SK-N-SH (cell line): ENCODE measurements around the gene CASTOR2. TPM values are rescaled to one million over a fixed set of nuclear protein-coding genes. Genes with fewer than 3 reads are reported as not detected.
A peak's percentile ranks its signal among the peaks of the same experiment; 100 is the strongest.

ENCODE experiments used
- CTCF ChIA-PET: fragments of 300-600, 350-600 bp; formaldehyde crosslinking; extraction: SDS; loops from one replicate; lab custom pipeline; 2021; lab: Yijun Ruan, JAX
- POLR2A ChIA-PET: fragments of 350-600 bp; sonication (Branson Sonifier 250); formaldehyde crosslinking; extraction: SDS; loops from one replicate; lab custom pipeline; 2020; ENCODE audit warnings: antibody characterized with exemption, inconsistent platforms; lab: Yijun Ruan, JAX
- DNase-seq: peaks from one replicate; pipeline ENCODE4 v3.0.0; 2012
- H2AFZ ChIP-seq: fragments of 200-600 bp; sonication (generic); 2 replicates; pipeline ENCODE4 v1.8.1; 2016; ENCODE audit warnings: antibody characterized with exemption, mild to moderate bottlenecking, low read depth
- H3F3A ChIP-seq: fragments of 200-600 bp; sonication (generic); replicated peaks from 2 replicates; pipeline ENCODE3; 2016; ENCODE audit warnings: antibody characterized with exemption, mild to moderate bottlenecking; ENCODE audit not compliant: insufficient read depth
- H3K27ac ChIP-seq, 2 experiments: fragments of 200-500 bp in 1 of 2; fragments of 200-600 bp in 1 of 2; sonication (Bioruptor generic) in 1 of 2; sonication (generic), shearing (Covaris generic) in 1 of 2; 2 replicates each; pipeline versions ENCODE4 v1.5.1 to v1.6.1; 2014 to 2016; ENCODE audit warnings: low read depth in 2 of 2, inconsistent platforms in 1 of 2, low read length in 1 of 2, mild to moderate bottlenecking in 1 of 2, mixed read lengths in 1 of 2
- H3K27me3 ChIP-seq: fragments of 200-600 bp; sonication (generic), shearing (Covaris generic); 2 replicates; pipeline ENCODE4 v1.6.1; 2016; ENCODE audit warnings: mixed run types; ENCODE audit not compliant: insufficient read depth
- H3K36me3 ChIP-seq, 2 experiments: fragments of 200-500 bp in 1 of 2; fragments of 200-600 bp in 1 of 2; sonication (Bioruptor generic) in 1 of 2; sonication (generic) in 1 of 2; replicated peaks in 1 of 2; 2 replicates each; pipeline versions ENCODE3 to v1.5.1; 2014 to 2016; ENCODE audit warnings: low read length in 1 of 2, mild to moderate bottlenecking in 1 of 2; ENCODE audit not compliant: insufficient read depth in 2 of 2, control insufficient read depth in 1 of 2
- H3K4me1 ChIP-seq, 2 experiments: fragments of 200-500 bp in 1 of 2; fragments of 200-600 bp in 1 of 2; sonication (Bioruptor generic) in 1 of 2; sonication (generic), shearing (Covaris generic) in 1 of 2; 2 replicates each; pipeline versions ENCODE4 v1.5.1 to v1.6.1; 2014 to 2016; ENCODE audit warnings: low read depth in 1 of 2, low read length in 1 of 2, mixed run types in 1 of 2; ENCODE audit not compliant: insufficient read depth in 2 of 2, control insufficient read depth in 1 of 2
- H3K4me2 ChIP-seq: fragments of 200-600 bp; sonication (generic), shearing (Covaris generic); 2 replicates; pipeline ENCODE4 v1.6.1; 2017; ENCODE audit warnings: mixed run types
- H3K4me3 ChIP-seq, 2 experiments: fragments of 200-500 bp in 1 of 2; fragments of 200-600 bp in 1 of 2; sonication (Bioruptor generic) in 1 of 2; sonication (generic), shearing (Covaris generic) in 1 of 2; 2 replicates each; pipeline versions ENCODE4 v1.5.1 to v1.8.1; 2014 to 2016; ENCODE audit warnings: low read depth in 2 of 2, inconsistent platforms in 1 of 2, low read length in 1 of 2, mild to moderate bottlenecking in 1 of 2, mixed read lengths in 1 of 2, moderate library complexity in 1 of 2
- H3K79me2 ChIP-seq: fragments of 200-600 bp; sonication (generic); 2 replicates; pipeline ENCODE4 v1.8.1; 2017; ENCODE audit warnings: mild to moderate bottlenecking; ENCODE audit not compliant: insufficient read depth
- H3K9ac ChIP-seq: fragments of 200-600 bp; sonication (generic); 2 replicates; pipeline ENCODE4 v1.6.1; 2017; ENCODE audit warnings: mixed run types
- H3K9me2 ChIP-seq: fragments of 200-600 bp; sonication (generic); 2 replicates; pipeline ENCODE4 v1.6.1; 2017; ENCODE audit warnings: mixed run types
- H3K9me3 ChIP-seq: fragments of 200-600 bp; sonication (generic); 2 replicates; pipeline ENCODE4 v1.6.1; 2017; ENCODE audit warnings: mixed run types, mild to moderate bottlenecking, moderate library complexity
- H4K20me1 ChIP-seq: fragments of 200-600 bp; sonication (generic); 2 replicates; pipeline ENCODE4 v1.6.1; 2017; ENCODE audit warnings: mild to moderate bottlenecking, mixed run types; ENCODE audit not compliant: insufficient read depth
- CHD2 ChIP-seq: fragments of 150-350 bp; IDR thresholded peaks from 2 replicates; pipeline ENCODE4 v1.6.1; 2018; ENCODE audit warnings: low read length; ENCODE audit not compliant: partially characterized antibody
- ELF1 ChIP-seq: IDR thresholded peaks from 2 replicates; pipeline ENCODE4 v1.4.0; 2012
- EP300 ChIP-seq, 2 experiments: IDR thresholded peaks; 2 replicates each; pipeline versions ENCODE4 v1.4.0 to v1.6.1; 2012; ENCODE audit warnings: borderline replicate concordance in 1 of 2, low read depth in 1 of 2, low read length in 1 of 2
- FOSL2 ChIP-seq: IDR thresholded peaks from 2 replicates; pipeline ENCODE4 v1.4.0; 2012; ENCODE audit warnings: low read depth, mild to moderate bottlenecking, moderate library complexity, borderline replicate concordance
- FOXJ3 ChIP-seq: sonication (generic); formaldehyde crosslinking; IDR thresholded peaks from 2 replicates; pipeline ENCODE4 v1.5.1; 2020; ENCODE audit warnings: mild to moderate bottlenecking, missing genetic modification reagents
- FOXM1 ChIP-seq: IDR thresholded peaks from 2 replicates; pipeline ENCODE4 v1.4.0; 2012; ENCODE audit warnings: low read depth, mild to moderate bottlenecking
- GABPA ChIP-seq: IDR thresholded peaks from 2 replicates; pipeline ENCODE4 v1.4.0; 2012; ENCODE audit warnings: low read depth, mild to moderate bottlenecking
- JUND ChIP-seq: IDR thresholded peaks from 2 replicates; pipeline ENCODE4 v1.4.0; 2012
- NFIC ChIP-seq: IDR thresholded peaks from 2 replicates; pipeline ENCODE4 v1.4.0; 2012; ENCODE audit warnings: borderline replicate concordance
- PBX3 ChIP-seq: IDR thresholded peaks from 2 replicates; pipeline ENCODE4; 2012
- POLR2AphosphoS5 ChIP-seq: IDR thresholded peaks from 2 replicates; pipeline ENCODE4 v1.6.1; 2012; ENCODE audit warnings: low read depth, low read length
- RAD21 ChIP-seq: IDR thresholded peaks from 2 replicates; pipeline ENCODE4 v1.6.1; 2012; ENCODE audit warnings: mild to moderate bottlenecking, low read length
- REST ChIP-seq: IDR thresholded peaks from 2 replicates; pipeline ENCODE4 v1.6.1; 2012; ENCODE audit warnings: mild to moderate bottlenecking, low read depth, low read length, moderate library complexity
- RFX5 ChIP-seq: IDR thresholded peaks from 2 replicates; pipeline ENCODE4 v1.6.1; 2012; ENCODE audit warnings: mild to moderate bottlenecking, improper control_type of control experiment, low read length
- RXRA ChIP-seq: IDR thresholded peaks from 2 replicates; pipeline ENCODE4 v1.4.0; 2012; ENCODE audit warnings: low read depth, mild to moderate bottlenecking, borderline replicate concordance
- SIN3A ChIP-seq: IDR thresholded peaks from 2 replicates; pipeline ENCODE4 v1.6.1; 2012; ENCODE audit warnings: low read depth, mild to moderate bottlenecking, low read length, moderate library complexity, borderline replicate concordance
- SMC3 ChIP-seq: IDR thresholded peaks from 2 replicates; pipeline ENCODE4 v1.6.1; 2012; ENCODE audit warnings: low read depth, low read length, improper control_type of control experiment
- YY1 ChIP-seq: IDR thresholded peaks from 2 replicates; pipeline ENCODE4 v1.4.0; 2012; ENCODE audit warnings: low read depth, mild to moderate bottlenecking
- WGBS: methylation state at CpG from one replicate; pipeline ENCODE4 v1.1.6; 2017; ENCODE audit warnings: low lambda C conversion rate; 5-methylcytosine and 5-hydroxymethylcytosine counted together
- polyA plus RNA-seq, 3 experiments: library from polyadenylated mRNA; depleted of rRNA; stranded (reverse); fragments of >200 nt; gene quantifications; 2 replicates each; pipeline ENCODE4 v1.2.3, GENCODE V29; 2012
- TF ChIP-seq, protein P1 (sequence below): fragments of 150-350 bp; IDR thresholded peaks from 2 replicates; pipeline ENCODE4 v1.6.1; 2017; ENCODE audit warnings: antibody characterized with exemption, low read length, low read depth, borderline replicate concordance
- TF ChIP-seq, protein P2 (sequence below): IDR thresholded peaks from 2 replicates; pipeline ENCODE4 v1.4.0; 2012; ENCODE audit warnings: low read depth

CASTOR2 gene
- polyA plus RNA-seq, 1 of the 3 experiments (the other 2 are of a cell fraction): 5.4 TPM

- 89% methylated on average over 16 of the region's 17 CpGs for WGBS
- no peak overlapping the region for H3K4me2 ChIP-seq
- H3K36me3 ChIP-seq: peaks cover 36 to 49% of the 10 kb centered on the region in 2 experiments
- no peaks in the 10 kb centered on the region for H3K9me3 ChIP-seq
- no peaks in the 10 kb centered on the region for H3K27me3 ChIP-seq
- H3K9ac ChIP-seq: 0 out of 2 replicates have a peak overlapping the region, but pooled peaks have one; percentile 5
- peaks cover 0 to 2% of the 10 kb centered on the region in 2 experiments; a peak in 2 of 4 replicates for H3K4me1 ChIP-seq
- no peak overlapping the region for H3K4me3 ChIP-seq
- peaks cover 5% of the 10 kb centered on the region for H3F3A ChIP-seq
- TF ChIP-seq GABPA: no peak
- peak; percentile 16; the same call in 1 of the 2 replicates for TF ChIP-seq JUND
- no peak for TF ChIP-seq ELF1
- peak; percentile 27; the same call in 1 of the 2 replicates for TF ChIP-seq FOSL2
- TF ChIP-seq, protein P1, sequence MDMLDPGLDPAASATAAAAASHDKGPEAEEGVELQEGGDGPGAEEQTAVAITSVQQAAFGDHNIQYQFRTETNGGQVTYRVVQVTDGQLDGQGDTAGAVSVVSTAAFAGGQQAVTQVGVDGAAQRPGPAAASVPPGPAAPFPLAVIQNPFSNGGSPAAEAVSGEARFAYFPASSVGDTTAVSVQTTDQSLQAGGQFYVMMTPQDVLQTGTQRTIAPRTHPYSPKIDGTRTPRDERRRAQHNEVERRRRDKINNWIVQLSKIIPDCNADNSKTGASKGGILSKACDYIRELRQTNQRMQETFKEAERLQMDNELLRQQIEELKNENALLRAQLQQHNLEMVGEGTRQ: no peak
- no peak for TF ChIP-seq EP300 (IDR thresholded peaks at IDR 0.05; ENCODE audit: borderline replicate concordance in 1 of 2, low read depth in 1 of 2, low read length in 1 of 2)
- no peak for TF ChIP-seq POLR2AphosphoS5
- ChIA-PET POLR2A (no interaction called here), CTCF (interaction anchor here (0.6 to 5.1 kb wide), 5 partner anchors 13 to 644 kb away, joined by 3 to 54 read pairs (median 3); no protein-coding TSS in a partner anchor)
- peak overlapping the region in 1 of 2 experiments; percentile 34; a peak in 2 of 4 replicates for H3K27ac ChIP-seq
- H4K20me1 ChIP-seq: no peaks in the 10 kb centered on the region
- H2AFZ ChIP-seq: no peak overlapping the region
- H3K79me2 ChIP-seq: no peaks in the 10 kb centered on the region
- DNase-seq: no peak
- no peaks in the 10 kb centered on the region for H3K9me2 ChIP-seq
Observed at GRCh38 chr7:75048435-75049379, 84.2 kb downstream of the CASTOR2 start.

DNA sequence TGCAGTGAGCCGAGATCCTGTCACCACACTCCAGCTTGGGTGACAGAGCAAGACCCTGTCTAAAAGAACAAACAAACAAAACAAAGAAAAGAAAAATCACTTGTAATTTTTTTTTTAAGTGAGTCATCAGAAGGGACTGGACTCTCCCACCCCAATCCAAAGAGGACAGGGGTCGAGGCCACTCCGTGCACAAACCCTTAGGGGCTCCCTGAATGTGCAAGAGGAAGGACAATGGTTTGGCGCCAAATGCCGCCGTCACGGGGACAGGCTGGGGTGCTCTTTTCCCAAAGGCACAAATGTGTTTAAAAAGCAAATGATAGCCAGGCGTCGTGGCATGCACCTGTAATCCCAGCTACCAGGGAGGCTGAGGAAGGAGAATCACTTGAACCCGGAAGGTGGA is 85.3 kb downstream of the CASTOR2 start:
- peaks cover under 1 to 8% of the 10 kb centered on the region in 2 experiments; a peak in 2 of 4 replicates for H3K4me1 ChIP-seq
- peaks cover 16% of the 10 kb centered on the region for H3F3A ChIP-seq
- peak overlapping the region in 1 of 2 experiments; percentile 44; a peak in 1 of 4 replicates for H3K27ac ChIP-seq
- ChIA-PET CTCF (interaction anchor here (0.6 to 5.1 kb wide), 4 partner anchors 14 to 989 kb away, joined by 3 to 54 read pairs (median 3); no protein-coding TSS in a partner anchor), POLR2A (no interaction called here)
- no peak for DNase-seq
- no peak overlapping the region for H2AFZ ChIP-seq
- WGBS: 93% methylated on average over 10 of the region's 10 CpGs
- H3K79me2 ChIP-seq: no peaks in the 10 kb centered on the region
- H3K36me3 ChIP-seq: peaks cover 34 to 56% of the 10 kb centered on the region in 2 experiments
- H4K20me1 ChIP-seq: peaks cover 5% of the 10 kb centered on the region; the same call in 1 of the 2 replicates
- no peaks in the 10 kb centered on the region for H3K9me2 ChIP-seq
- no peak overlapping the region for H3K4me2 ChIP-seq
- H3K9ac ChIP-seq: no peak overlapping the region
- H3K27me3 ChIP-seq: no peaks in the 10 kb centered on the region
- H3K9me3 ChIP-seq: no peaks in the 10 kb centered on the region
- H3K4me3 ChIP-seq: no peak overlapping the region
- TF ChIP-seq PBX3: no peak
- TF ChIP-seq NFIC: no peak
- TF ChIP-seq YY1: no peak
- no peak for TF ChIP-seq FOXM1
- TF ChIP-seq POLR2AphosphoS5: no peak
- no peak for TF ChIP-seq FOXJ3 (CRISPR knock-in tag)
- no peak for TF ChIP-seq REST
- no peak for TF ChIP-seq ELF1
- no peak for TF ChIP-seq SIN3A
- TF ChIP-seq CHD2: no peak
- no peak for TF ChIP-seq RXRA
- no peak for TF ChIP-seq JUND
- no peak for TF ChIP-seq RAD21
- TF ChIP-seq SMC3: no peak
- no peak for TF ChIP-seq RFX5
- TF ChIP-seq EP300 (IDR thresholded peaks at IDR 0.05; ENCODE audit: borderline replicate concordance in 1 of 2, low read depth in 1 of 2, low read length in 1 of 2): no peak
- TF ChIP-seq, protein P2, sequence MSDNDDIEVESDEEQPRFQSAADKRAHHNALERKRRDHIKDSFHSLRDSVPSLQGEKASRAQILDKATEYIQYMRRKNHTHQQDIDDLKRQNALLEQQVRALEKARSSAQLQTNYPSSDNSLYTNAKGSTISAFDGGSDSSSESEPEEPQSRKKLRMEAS: no peak
